H1 (cell line): Measurements from ENCODE around the gene HSP90B1. TPM values are rescaled to one million over a fixed set of nuclear protein-coding genes. Genes with fewer than 3 reads are reported as not detected.

Experiments
- CTCF ChIA-PET: fragments of 300-600 bp; sonication (Branson Sonifier 250); formaldehyde crosslinking; loops from one replicate; lab custom pipeline; 2021; ENCODE audit not compliant: partially characterized antibody; lab: Charles Lee
- POLR2A ChIA-PET: fragments of 300-600 bp; sonication (Branson Sonifier 250); formaldehyde crosslinking; loops from one replicate; lab custom pipeline; 2021; ENCODE audit warnings: inconsistent platforms; ENCODE audit not compliant: partially characterized antibody; lab: Charles Lee
- DNase-seq, 2 experiments: peaks; one replicate each; pipeline versions ENCODE4 v3.0.0 to v3.0.0-alpha.2; 2010 to 2022; ENCODE audit warnings: low spot score in 2 of 2, low read depth in 1 of 2, mixed read lengths in 1 of 2
- FAIRE-seq: peaks from 2 replicates; lab custom pipeline; 2011; peaks lifted over from hg19 to GRCh38; lab: Jason Lieb, UNC
- H2AFZ ChIP-seq: 2 replicates; pipeline ENCODE4 v1.8.1; 2012; ENCODE audit warnings: low read length, inconsistent platforms
- H2AK5ac ChIP-seq: 2 replicates; pipeline ENCODE4 v1.6.1; 2013; ENCODE audit warnings: low read depth, low read length
- H2BK120ac ChIP-seq: replicated peaks from 2 replicates; pipeline ENCODE3; 2013; ENCODE audit warnings: low read depth, low read length, inconsistent platforms
- H2BK12ac ChIP-seq: 2 replicates; pipeline ENCODE4 v1.6.1; 2013; ENCODE audit warnings: low read depth, low read length
- H2BK15ac ChIP-seq: 2 replicates; pipeline ENCODE4 v1.6.1; 2013; ENCODE audit warnings: low read length
- H2BK20ac ChIP-seq: 2 replicates; pipeline ENCODE4 v1.6.1; 2013; ENCODE audit warnings: low read length
- H2BK5ac ChIP-seq: 2 replicates; pipeline ENCODE4 v1.6.1; 2013; ENCODE audit warnings: low read depth, low read length
- H3K14ac ChIP-seq: 2 replicates; pipeline ENCODE4 v1.6.1; 2013; ENCODE audit warnings: inconsistent platforms; ENCODE audit not compliant: insufficient read length
- H3K18ac ChIP-seq: 2 replicates; pipeline ENCODE4 v1.6.1; 2013; ENCODE audit warnings: low read length; ENCODE audit errors: extremely low read depth
- H3K23ac ChIP-seq: 2 replicates; pipeline ENCODE4 v1.6.1; 2013; ENCODE audit warnings: inconsistent platforms; ENCODE audit not compliant: insufficient read length
- H3K23me2 ChIP-seq: 2 replicates; pipeline ENCODE4 v1.6.1; 2013; ENCODE audit warnings: low read depth, low read length
- H3K27ac ChIP-seq: 2 replicates; pipeline ENCODE4 v1.6.1; 2011; ENCODE audit warnings: low read depth, low read length, inconsistent platforms
- H3K27me3 ChIP-seq, 4 experiments: replicated peaks in 1 of 4; 1 replicate in 1 of 4; 2 replicates in 3 of 4; pipeline versions ENCODE4 v1.6.1 to v1.8.1; 2011 to 2013; ENCODE audit warnings: low read length in 3 of 4, mild to moderate bottlenecking in 3 of 4, inconsistent platforms in 2 of 4, mixed read lengths in 2 of 4, moderate library complexity in 1 of 4; ENCODE audit not compliant: control insufficient read depth in 3 of 4, insufficient read depth in 3 of 4; ENCODE audit errors: extremely low read depth in 1 of 4
- H3K36me3 ChIP-seq, 4 experiments: 2 replicates each; pipeline versions ENCODE4 v1.6.1 to v1.8.1; 2011 to 2013; ENCODE audit warnings: mild to moderate bottlenecking in 4 of 4, low read length in 3 of 4, moderate library complexity in 2 of 4, control low read depth in 1 of 4, inconsistent platforms in 1 of 4; ENCODE audit not compliant: insufficient read depth in 4 of 4, control insufficient read depth in 2 of 4
- H3K4ac ChIP-seq: replicated peaks from 2 replicates; pipeline ENCODE3; 2013; ENCODE audit warnings: low read length, low read depth, mixed read lengths, inconsistent platforms; ENCODE audit not compliant: insufficient read length
- H3K4me1 ChIP-seq, 4 experiments: replicated peaks in 1 of 4; 1 replicate in 1 of 4; 2 replicates in 3 of 4; pipeline versions ENCODE4 v1.6.1 to v1.8.1; 2011 to 2013; ENCODE audit warnings: low read length in 3 of 4, inconsistent platforms in 2 of 4, mixed read lengths in 1 of 4; ENCODE audit not compliant: insufficient read depth in 4 of 4, control insufficient read depth in 3 of 4
- H3K4me2 ChIP-seq, 2 experiments: 2 replicates each; pipeline versions ENCODE4 v1.6.1 to v1.8.1; 2011 to 2013; ENCODE audit warnings: low read depth in 2 of 2, low read length in 2 of 2, control low read depth in 1 of 2, inconsistent platforms in 1 of 2, mild to moderate bottlenecking in 1 of 2; ENCODE audit not compliant: insufficient read depth in 1 of 2
- H3K4me3 ChIP-seq, 4 experiments: fragments of 200-600, 300-600 bp in 1 of 4; sonication (generic), shearing (Covaris generic), sonication (Bioruptor Twin) in 1 of 4; 2 replicates each; pipeline versions ENCODE4 v1.5.1 to v1.8.1; 2011 to 2016; ENCODE audit warnings: low read length in 4 of 4, low read depth in 3 of 4, control low read depth in 2 of 4, inconsistent platforms in 2 of 4, mild to moderate bottlenecking in 2 of 4, mixed read lengths in 1 of 4, moderate library complexity in 1 of 4; ENCODE audit not compliant: insufficient read depth in 2 of 4; ENCODE audit errors: extremely low read depth in 1 of 4
- H3K56ac ChIP-seq: replicated peaks from 2 replicates; pipeline ENCODE3; 2013; ENCODE audit warnings: low read depth, mild to moderate bottlenecking, mixed read lengths, low read length, inconsistent platforms; ENCODE audit not compliant: insufficient read length
- H3K79me1 ChIP-seq: 2 replicates; pipeline ENCODE4 v1.6.1; 2013; ENCODE audit warnings: low read depth, low read length, control low read depth
- H3K79me2 ChIP-seq, 2 experiments: 2 replicates each; pipeline versions ENCODE4 v1.6.1 to v1.8.1; 2012 to 2013; ENCODE audit warnings: low read length in 2 of 2, mild to moderate bottlenecking in 2 of 2, inconsistent platforms in 1 of 2; ENCODE audit not compliant: insufficient read depth in 2 of 2, control insufficient read depth in 1 of 2
- H3K9ac ChIP-seq, 4 experiments: replicated peaks in 1 of 4; 1 replicate in 1 of 4; 2 replicates in 3 of 4; pipeline versions ENCODE4 v1.6.1 to v1.8.1; 2011 to 2013; ENCODE audit warnings: low read depth in 3 of 4, low read length in 3 of 4, control low read depth in 2 of 4, mild to moderate bottlenecking in 2 of 4, moderate library complexity in 2 of 4, inconsistent platforms in 1 of 4; ENCODE audit errors: extremely low read depth in 1 of 4
- H3K9me3 ChIP-seq, 2 experiments: 2 replicates each; pipeline versions ENCODE4 v1.6.1 to v1.8.1; 2012 to 2013; ENCODE audit warnings: mild to moderate bottlenecking in 2 of 2, moderate library complexity in 2 of 2, control low read depth in 1 of 2, inconsistent platforms in 1 of 2, low read depth in 1 of 2, low read length in 1 of 2, mixed read lengths in 1 of 2; ENCODE audit not compliant: insufficient read depth in 2 of 2
- H4K20me1 ChIP-seq, 2 experiments: replicated peaks in 1 of 2; 2 replicates each; pipeline versions ENCODE3 to v1.8.1; 2011 to 2013; ENCODE audit warnings: inconsistent platforms in 2 of 2, low read length in 2 of 2, mild to moderate bottlenecking in 1 of 2; ENCODE audit not compliant: insufficient read depth in 2 of 2, control insufficient read depth in 1 of 2
- H4K5ac ChIP-seq: 2 replicates; pipeline ENCODE4 v1.6.1; 2013; ENCODE audit warnings: low read length, low read depth, mixed read lengths, inconsistent platforms; ENCODE audit not compliant: insufficient read length
- H4K8ac ChIP-seq: 2 replicates; pipeline ENCODE4 v1.8.0; 2013; ENCODE audit warnings: mild to moderate bottlenecking, moderate library complexity, low read length, inconsistent platforms; ENCODE audit not compliant: insufficient read depth; ENCODE audit errors: extremely low read depth
- H4K91ac ChIP-seq: replicated peaks from 2 replicates; pipeline ENCODE3; 2013; ENCODE audit warnings: low read length, mixed read lengths, inconsistent platforms; ENCODE audit not compliant: insufficient read length
- CTBP2 ChIP-seq: IDR thresholded peaks from 2 replicates; pipeline ENCODE4 v1.7.0; 2011; ENCODE audit warnings: borderline replicate concordance, mild to moderate bottlenecking, moderate library complexity, mixed read lengths, low read length; ENCODE audit not compliant: insufficient read depth, insufficient read length
- JUN ChIP-seq: IDR thresholded peaks from 2 replicates; pipeline ENCODE4 v1.6.1; 2011; ENCODE audit warnings: low read depth, mild to moderate bottlenecking, improper control_type of control experiment, low read length
- WGBS, 2 experiments: shearing (Covaris generic) in 1 of 2; methylation state at CpG; one replicate each; pipeline versions ENCODE4 v1.1.6 to v1.1.7; 2013 to 2015; ENCODE audit warnings: low lambda C conversion rate in 2 of 2, mixed read lengths in 2 of 2, inconsistent platforms in 1 of 2, low coverage in 1 of 2, missing lambda C conversion rate in 1 of 2; ENCODE audit not compliant: insufficient replicate concordance in 2 of 2, insufficient coverage in 1 of 2, insufficient read length in 1 of 2; ENCODE audit errors: extremely low coverage in 1 of 2, missing lambda C conversion rate in 1 of 2; 5-methylcytosine and 5-hydroxymethylcytosine counted together
- polyA plus RNA-seq, 7 experiments: library from polyadenylated mRNA; depleted of rRNA in 3 of 7; stranded (reverse) in 5 of 7; unstranded in 2 of 7; fragments of >200 nt in 5 of 7; fragments of 200-250 nt in 2 of 7; gene quantifications; 1 replicate in 5 of 7; 2 replicates in 1 of 7; 4 replicates in 1 of 7; pipeline versions ENCODE4 v1.2.1 to v1.2.3, GENCODE V29; 2011 to 2013; ENCODE audit warnings: missing spikeins in 2 of 7, mixed read lengths in 2 of 7
- total RNA-seq: library from RNA; stranded (reverse); fragmentation: NEBNext Ultra II Directional; extraction: Animal tissue kit (Norgen Biotek cat#: 25700); gene quantifications from 2 replicates; pipeline ENCODE4 v1.2.1, GENCODE V29; 2021

HSP90B1 gene
- total and polyA plus RNA-seq, 2 of the 8 experiments (the other 6 are each of a cell fraction or from before 2014, with no cell fraction given), result 161 to 847 TPM

DNA sequence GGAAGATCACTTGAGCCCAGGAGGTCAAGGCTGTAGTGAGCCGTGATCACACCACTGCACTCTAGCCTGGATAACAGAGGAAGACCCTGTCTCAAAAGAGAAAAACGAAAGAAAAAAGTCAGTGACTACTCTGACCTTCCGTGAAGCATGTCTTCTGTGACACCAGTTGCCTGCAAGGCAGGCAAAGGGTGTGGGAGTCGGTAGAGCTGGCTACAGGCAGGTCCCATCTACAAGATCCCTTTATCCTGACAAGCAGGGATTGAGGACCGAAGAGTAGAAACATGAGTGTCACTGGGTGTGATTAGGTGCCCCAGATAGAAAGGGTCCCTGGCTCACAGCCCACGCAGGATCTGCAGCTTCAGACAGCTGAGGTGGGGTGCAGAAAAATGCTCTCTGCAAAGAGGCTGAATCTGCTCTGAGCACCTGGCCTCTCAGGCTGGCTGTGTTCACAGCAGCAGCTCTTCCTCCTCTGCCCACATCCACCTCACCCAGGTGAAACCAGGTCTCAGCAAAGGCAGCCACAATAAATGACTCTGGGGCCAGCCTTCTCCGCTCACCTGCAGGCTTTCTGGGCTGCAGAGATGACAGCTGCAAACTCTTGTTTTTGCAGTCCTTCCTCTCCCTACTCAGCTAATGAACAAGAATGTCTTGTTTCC, 28.6 kb upstream of the HSP90B1 start:
- no peak for TF ChIP-seq CTBP2
- no peak for TF ChIP-seq JUN
- H4K8ac ChIP-seq, result no peak overlapping the region
- no peak overlapping the region for H3K18ac ChIP-seq
- no peak overlapping the region for H2AK5ac ChIP-seq
- H3K27me3 ChIP-seq, result no peaks in the 10 kb centered on the region
- no peak overlapping the region for H3K14ac ChIP-seq
- H3K56ac ChIP-seq, result no peak overlapping the region
- H2BK5ac ChIP-seq, result no peak overlapping the region
- H4K91ac ChIP-seq, result no peak overlapping the region
- no peak overlapping the region for H2BK12ac ChIP-seq
- no peak for DNase-seq
- no peak overlapping the region for H3K27ac ChIP-seq
- no peak overlapping the region for H2BK20ac ChIP-seq
- H4K20me1 ChIP-seq, result no peaks in the 10 kb centered on the region
- no peak overlapping the region for H3K9ac ChIP-seq
- no peak overlapping the region for H3K4ac ChIP-seq
- 74% methylated on average over 7 of the region's 7 CpGs; no CpG with 5 or more reads in 1 of the 2 experiments for WGBS, 2 experiments
- H3K4me2 ChIP-seq, result no peak overlapping the region
- no peak overlapping the region for H3K23ac ChIP-seq
- no peaks in the 10 kb centered on the region for H3K79me2 ChIP-seq
- no peak overlapping the region for H2BK15ac ChIP-seq
- no peak overlapping the region for H4K5ac ChIP-seq
- H3K79me1 ChIP-seq, result no peaks in the 10 kb centered on the region
- no peaks in the 10 kb centered on the region for H3K9me3 ChIP-seq
- FAIRE-seq, result no peak
- CTCF ChIA-PET, result interaction anchor here (0.6 to 2.0 kb wide), 8 partner anchors 10 to 889 kb away, joined by 3 to 8 read pairs (median 4); no protein-coding TSS in a partner anchor
- no peaks in the 10 kb centered on the region for H3K4me1 ChIP-seq
- H3K4me3 ChIP-seq, result no peak overlapping the region
- no peak overlapping the region for H2BK120ac ChIP-seq
- H3K23me2 ChIP-seq, result peaks cover 3% of the 10 kb centered on the region; the same call in 1 of the 2 replicates
- H2AFZ ChIP-seq, result 0 out of 2 replicates have a peak overlapping the region, but pooled peaks have one; percentile 45
- H3K36me3 ChIP-seq, result no peaks in the 10 kb centered on the region
- POLR2A ChIA-PET, result interaction anchor here (1.0 to 1.3 kb wide), 3 partner anchors 12 to 65 kb away, joined by 3 to 4 read pairs (median 3); partner anchors contain the start of gene HSP90B1
